Measurements from ENCODE around the gene SYCP2L. TPM values are rescaled to one million over a fixed set of nuclear protein-coding genes. Genes with fewer than 3 reads are reported as not detected.
"Not testable (repeated sequence)": the region's sequence is repeated elsewhere in the genome, so short reads cannot be mapped to it uniquely, and the experiment has no call there.

SYCP2L gene
- polyA plus RNA-seq, 2 of the 4 experiments (the other 2 are of a cell fraction) = 2.6 to 13.5 TPM

- POLR2A ChIA-PET = no interaction called here
- H3K4me1 ChIP-seq = no peaks in the 10 kb centered on the region
- TF ChIP-seq HOXA7 (CRISPR knock-in tag; IDR thresholded peaks at IDR 0.05) = no peak
- no peak for TF ChIP-seq KDM1A (IDR thresholded peaks at IDR 0.05; ENCODE audit: low read depth)
- TF ChIP-seq RARB (CRISPR knock-in tag; IDR thresholded peaks at IDR 0.05) = no peak
- TF ChIP-seq CHD4 (IDR thresholded peaks at IDR 0.05; ENCODE audit: borderline replicate concordance) = no peak
- TF ChIP-seq CEBPB (IDR thresholded peaks at IDR 0.05) = no peak
- no peak for TF ChIP-seq EHF (CRISPR knock-in tag; IDR thresholded peaks at IDR 0.05)
- no peak for TF ChIP-seq RCOR1 (IDR thresholded peaks at IDR 0.05; ENCODE audit: low read depth, low read length)
- FAIRE-seq = no peak
- CTCF ChIA-PET = interaction anchor here (0.6 kb wide), 1 partner anchor 60 kb away, joined by 3 read pairs; no protein-coding TSS in a partner anchor
- no peak overlapping the region for H3K27ac ChIP-seq
- no peak for DNase-seq (ENCODE audit: low read depth in 1 of 2, low spot score in 1 of 2)
- H3K4me2 ChIP-seq = no peak overlapping the region
- no peak overlapping the region for H3K4me3 ChIP-seq
- H3K9me3 ChIP-seq = no peaks in the 10 kb centered on the region
- WGBS (ENCODE audit: missing lambda C conversion rate) = 100% methylated on average over 1 of the region's 1 CpG
- no peak for ATAC-seq
These were observed 94.6 kb downstream of the SYCP2L start for GRCh38 chr6:10981409-10981808.

GRCh38 chr6:10984959-10985358, 98.1 kb downstream of the SYCP2L start:
- POLR2A ChIA-PET; ATAC-seq; DNase-seq (ENCODE audit: low read depth in 1 of 2, low spot score in 1 of 2); H3K4me1 ChIP-seq; FAIRE-seq; CTCF ChIA-PET; H3K4me2 ChIP-seq; H3K9me3 ChIP-seq; H3K4me3 ChIP-seq; H3K27ac ChIP-seq: not testable (repeated sequence)
- WGBS (ENCODE audit: missing lambda C conversion rate) = 55% methylated on average over 2 of the region's 2 CpGs

- H3K4me3 ChIP-seq = no peak overlapping the region
- H3K27ac ChIP-seq = no peak overlapping the region
- ATAC-seq = no peak
- no peaks in the 10 kb centered on the region for H3K4me1 ChIP-seq
- H3K4me2 ChIP-seq = no peak overlapping the region
- WGBS (ENCODE audit: missing lambda C conversion rate) = 94% methylated on average over 15 of the region's 15 CpGs
- no peak for TF ChIP-seq ATOH8 (CRISPR knock-in tag; IDR thresholded peaks at IDR 0.05; ENCODE audit: low read depth)
- TF ChIP-seq REST (IDR thresholded peaks at IDR 0.05) = no peak
- TF ChIP-seq RARB (CRISPR knock-in tag; IDR thresholded peaks at IDR 0.05) = no peak
- no peak for TF ChIP-seq TP53 (CRISPR knock-in tag; IDR thresholded peaks at IDR 0.05)
- TF ChIP-seq ZSCAN20 (CRISPR knock-in tag; IDR thresholded peaks at IDR 0.05) = no peak
- TF ChIP-seq ZFP36 (IDR thresholded peaks at IDR 0.05; ENCODE audit: borderline replicate concordance, partially characterized antibody) = no peak
- no peak for TF ChIP-seq BCL3 (IDR thresholded peaks at IDR 0.05)
- TF ChIP-seq HOXA7 (CRISPR knock-in tag; IDR thresholded peaks at IDR 0.05) = no peak
- no peak for TF ChIP-seq CHD2 (IDR thresholded peaks at IDR 0.05; ENCODE audit: low read length, partially characterized antibody)
- TF ChIP-seq CEBPB (IDR thresholded peaks at IDR 0.05) = no peak
- TF ChIP-seq EP300 (IDR thresholded peaks at IDR 0.05) = no peak
- TF ChIP-seq EHF (CRISPR knock-in tag; IDR thresholded peaks at IDR 0.05) = no peak
- TF ChIP-seq HMGXB4 (CRISPR knock-in tag; IDR thresholded peaks at IDR 0.05; ENCODE audit: borderline replicate concordance) = no peak
- TF ChIP-seq MAX (IDR thresholded peaks at IDR 0.05) = no peak
- no peak for TF ChIP-seq E2F6 (IDR thresholded peaks at IDR 0.05; ENCODE audit: borderline replicate concordance, low read depth)
- TF ChIP-seq PBX3 (IDR thresholded peaks at IDR 0.05) = no peak
- TF ChIP-seq HES2 (IDR thresholded peaks at IDR 0.05) = no peak
- TF ChIP-seq ESRRA (IDR thresholded peaks at IDR 0.05; ENCODE audit: borderline replicate concordance, low read length) = no peak
- ChIA-PET POLR2A (no interaction called here), CTCF (no interaction called here)
- no peak for FAIRE-seq
- DNase-seq (ENCODE audit: low read depth in 1 of 2, low spot score in 1 of 2) = no peak
- no peaks in the 10 kb centered on the region for H3K9me3 ChIP-seq
These were observed 102.7 kb downstream of the SYCP2L start for GRCh38 chr6:10989587-10989986.

Measured in A549 (cell line).